Smooth muscle cell (in vitro differentiated cells): Measurements from ENCODE around the gene VTN. TPM values are rescaled to one million over a fixed set of nuclear protein-coding genes. Genes with fewer than 3 reads are reported as not detected.

Source experiments
- DNase-seq: peaks from one replicate; lab custom pipeline; 2025; ENCODE audit not compliant: unreplicated experiment; lab: John Stamatoyannopoulos, UW
- H2AFZ ChIP-seq: fragments of 200-600 bp; sonication (generic); 2 replicates; pipeline ENCODE4 v1.6.0; 2016; ENCODE audit warnings: antibody characterized with exemption, low read depth, mild to moderate bottlenecking
- H3F3A ChIP-seq: fragments of 200-600 bp; sonication (generic); 2 replicates; pipeline ENCODE4 v1.6.0; 2017; ENCODE audit warnings: antibody characterized with exemption, low read depth
- H3K27ac ChIP-seq: fragments of 200-600 bp; sonication (generic); 2 replicates; pipeline ENCODE4 v1.5.1; 2016; ENCODE audit warnings: low read depth, mild to moderate bottlenecking
- H3K27me3 ChIP-seq: fragments of 200-600 bp; sonication (generic); 2 replicates; pipeline ENCODE4 v1.6.1; 2016; ENCODE audit warnings: low read depth, mild to moderate bottlenecking
- H3K36me3 ChIP-seq: fragments of 200-600 bp; sonication (generic); 2 replicates; pipeline ENCODE4 v1.5.1; 2016; ENCODE audit warnings: low read depth
- H3K4me1 ChIP-seq: fragments of 200-600 bp; sonication (generic); 2 replicates; pipeline ENCODE4 v1.5.1; 2016; ENCODE audit warnings: low read depth
- H3K4me2 ChIP-seq: fragments of 200-600 bp; sonication (generic); 2 replicates; pipeline ENCODE4 v1.6.0; 2016; ENCODE audit warnings: mild to moderate bottlenecking
- H3K4me3 ChIP-seq: fragments of 200-600 bp; sonication (generic); 2 replicates; pipeline ENCODE4 v1.5.1; 2016; ENCODE audit warnings: mild to moderate bottlenecking
- H3K79me2 ChIP-seq: fragments of 200-600 bp; sonication (generic); 2 replicates; pipeline ENCODE4 v1.6.0; 2016; ENCODE audit warnings: low read depth, mild to moderate bottlenecking
- H3K9ac ChIP-seq: fragments of 200-600 bp; sonication (generic); 2 replicates; pipeline ENCODE4 v1.6.0; 2016; ENCODE audit warnings: low read depth
- H3K9me3 ChIP-seq: fragments of 200-600 bp; sonication (generic); replicated peaks from 2 replicates; pipeline ENCODE4 v1.5.1; 2016; ENCODE audit warnings: low read depth
- H4K20me1 ChIP-seq: fragments of 200-600 bp; sonication (generic); 2 replicates; pipeline ENCODE4 v1.6.0; 2016; ENCODE audit warnings: low read depth
- WGBS: methylation state at CpG from one replicate; pipeline ENCODE4 v1.1.7; 2016; ENCODE audit warnings: low lambda C conversion rate; 5-methylcytosine and 5-hydroxymethylcytosine counted together
- polyA plus RNA-seq: library from polyadenylated mRNA; unstranded; fragments of >200 nt; fragmentation: Nextera tagmentation; extraction: Ambion mirVana; gene quantifications from 2 replicates; pipeline ENCODE4 v1.2.1, GENCODE V29; 2016
- total RNA-seq: library from RNA; depleted of rRNA; stranded (reverse); fragments of >200 nt; gene quantifications from 2 replicates; pipeline ENCODE4 v1.2.3, GENCODE V29; 2014
- TF ChIP-seq, protein P1 (sequence below): fragments of 200-600 bp; sonication (generic); IDR thresholded peaks from 2 replicates; pipeline ENCODE4 v1.5.1; 2017; ENCODE audit warnings: borderline replicate concordance, mild to moderate bottlenecking, antibody characterized with exemption; ENCODE audit not compliant: insufficient read depth, poor library complexity, severe bottlenecking

VTN gene
- total and polyA plus RNA-seq, 2 experiments from 2014 or later, result 60.3 to 90.3 TPM

- no peaks in the 10 kb centered on the region for H3K36me3 ChIP-seq
- no peak overlapping the region for H3K9ac ChIP-seq
- H3K27me3 ChIP-seq, result no peaks in the 10 kb centered on the region
- TF ChIP-seq, protein P1, sequence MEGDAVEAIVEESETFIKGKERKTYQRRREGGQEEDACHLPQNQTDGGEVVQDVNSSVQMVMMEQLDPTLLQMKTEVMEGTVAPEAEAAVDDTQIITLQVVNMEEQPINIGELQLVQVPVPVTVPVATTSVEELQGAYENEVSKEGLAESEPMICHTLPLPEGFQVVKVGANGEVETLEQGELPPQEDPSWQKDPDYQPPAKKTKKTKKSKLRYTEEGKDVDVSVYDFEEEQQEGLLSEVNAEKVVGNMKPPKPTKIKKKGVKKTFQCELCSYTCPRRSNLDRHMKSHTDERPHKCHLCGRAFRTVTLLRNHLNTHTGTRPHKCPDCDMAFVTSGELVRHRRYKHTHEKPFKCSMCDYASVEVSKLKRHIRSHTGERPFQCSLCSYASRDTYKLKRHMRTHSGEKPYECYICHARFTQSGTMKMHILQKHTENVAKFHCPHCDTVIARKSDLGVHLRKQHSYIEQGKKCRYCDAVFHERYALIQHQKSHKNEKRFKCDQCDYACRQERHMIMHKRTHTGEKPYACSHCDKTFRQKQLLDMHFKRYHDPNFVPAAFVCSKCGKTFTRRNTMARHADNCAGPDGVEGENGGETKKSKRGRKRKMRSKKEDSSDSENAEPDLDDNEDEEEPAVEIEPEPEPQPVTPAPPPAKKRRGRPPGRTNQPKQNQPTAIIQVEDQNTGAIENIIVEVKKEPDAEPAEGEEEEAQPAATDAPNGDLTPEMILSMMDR, result no peak
- peaks cover 7% of the 10 kb centered on the region for H3F3A ChIP-seq
- H2AFZ ChIP-seq, result no peak overlapping the region
- no peak overlapping the region for H3K4me3 ChIP-seq
- H3K9me3 ChIP-seq, result no peaks in the 10 kb centered on the region
- H3K4me2 ChIP-seq, result no peak overlapping the region
- no peaks in the 10 kb centered on the region for H3K79me2 ChIP-seq
- 96% methylated on average over 3 of the region's 3 CpGs for WGBS
- H3K4me1 ChIP-seq, result no peaks in the 10 kb centered on the region
- no peak overlapping the region for H3K27ac ChIP-seq
- H4K20me1 ChIP-seq, result no peaks in the 10 kb centered on the region
- DNase-seq, result no peak
Observed at GRCh38 chr17:28397275-28397674, 27.2 kb upstream of the VTN start.

DNA sequence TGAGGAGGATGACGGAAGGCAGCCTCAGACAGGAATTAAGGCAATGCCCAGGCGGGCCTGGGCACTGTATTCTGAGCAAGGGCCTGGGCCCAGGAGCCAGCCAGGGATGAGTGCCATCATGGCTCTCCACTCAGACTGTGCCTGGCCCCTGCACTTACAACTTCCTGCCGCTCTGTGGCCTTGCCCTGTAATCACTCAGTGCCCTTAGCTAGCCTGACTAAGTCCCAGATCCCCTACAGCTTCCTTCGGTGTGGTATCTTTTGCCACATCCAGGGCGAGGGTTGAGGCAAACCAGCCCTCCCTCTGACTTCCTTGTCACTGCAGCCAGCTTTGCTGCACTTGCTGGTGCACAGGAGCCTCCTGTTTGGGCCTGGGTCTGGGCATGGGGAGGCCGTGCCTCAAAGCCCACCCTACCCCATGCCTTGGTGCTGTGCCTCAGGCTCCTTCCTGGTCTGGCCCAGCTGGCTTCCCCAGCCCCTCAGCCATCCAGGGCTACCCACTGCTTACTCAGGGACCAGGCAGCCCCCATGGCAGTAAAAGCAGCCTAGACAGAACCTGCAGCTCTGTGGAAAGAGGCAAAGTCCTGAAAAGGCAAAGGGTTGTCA is 26.6 kb upstream of the VTN start:
- TF ChIP-seq, protein P1, result no peak
- Histone ChIP-seq H4K20me1 (no peaks in the 10 kb centered on the region), H3K4me3 (no peak overlapping the region), H3K4me2 (no peak overlapping the region), H3K79me2 (no peaks in the 10 kb centered on the region), H3F3A (peaks cover 7% of the 10 kb centered on the region), H2AFZ (no peak overlapping the region), H3K36me3 (no peaks in the 10 kb centered on the region), H3K4me1 (no peaks in the 10 kb centered on the region), H3K9me3 (no peaks in the 10 kb centered on the region), H3K9ac (no peak overlapping the region), H3K27ac (no peak overlapping the region), H3K27me3 (no peaks in the 10 kb centered on the region)
- DNase-seq, result no peak
- WGBS, result 51% methylated on average over 6 of the region's 6 CpGs

GRCh38 chr17:28395968-28396367 is 25.9 kb upstream of the VTN start:
- Histone ChIP-seq H4K20me1 (no peaks in the 10 kb centered on the region), H3K4me3 (no peak overlapping the region), H3K79me2 (no peaks in the 10 kb centered on the region), H2AFZ (no peak overlapping the region), H3K27ac (no peak overlapping the region), H3K4me2 (no peak overlapping the region), H3F3A (peaks cover 7% of the 10 kb centered on the region), H3K36me3 (no peaks in the 10 kb centered on the region), H3K9ac (no peak overlapping the region), H3K9me3 (no peaks in the 10 kb centered on the region), H3K4me1 (no peaks in the 10 kb centered on the region), H3K27me3 (no peaks in the 10 kb centered on the region)
- no peak for DNase-seq
- WGBS, result 93% methylated on average over 6 of the region's 6 CpGs
- TF ChIP-seq, protein P1, result no peak

- no peaks in the 10 kb centered on the region for H3K4me1 ChIP-seq
- peak overlapping the region; percentile 16 for H3K27ac ChIP-seq
- H3K36me3 ChIP-seq, result no peaks in the 10 kb centered on the region
- TF ChIP-seq, protein P1, result no peak
- WGBS, result 66% methylated on average over 2 of the region's 2 CpGs
- DNase-seq, result no peak
- no peak overlapping the region for H2AFZ ChIP-seq
- no peaks in the 10 kb centered on the region for H3K79me2 ChIP-seq
- peak overlapping the region; percentile 20 for H3K4me2 ChIP-seq
- H3K9ac ChIP-seq, result no peak overlapping the region
- H3F3A ChIP-seq, result peaks cover 7% of the 10 kb centered on the region
- H3K4me3 ChIP-seq, result no peak overlapping the region
- no peaks in the 10 kb centered on the region for H3K27me3 ChIP-seq
- no peaks in the 10 kb centered on the region for H3K9me3 ChIP-seq
- H4K20me1 ChIP-seq, result no peaks in the 10 kb centered on the region
Observed at GRCh38 chr17:28395426-28395825, 25.3 kb upstream of the VTN start.
